K562 (cell line): ENCODE measurements around the gene DENND2A. TPM values are rescaled to one million over a fixed set of nuclear protein-coding genes. Genes with fewer than 3 reads are reported as not detected.

ENCODE experiments used
- ATAC-seq: fragments of 200-7000 bp; cut with Tn5 transposase; 3 replicates; pipeline ENCODE4 v1.9.1; 2020; ENCODE audit warnings: moderate library complexity
- BruUV-seq: library from RNA; stranded (reverse); fragments of 400-500 nt; replicated peaks from 2 replicates; lab custom pipeline; 2021; lab: Mats Ljungman, UMichigan
- CTCF ChIA-PET: fragments of 300-600 bp; formaldehyde crosslinking; extraction: SDS; loops from one replicate; lab custom pipeline; 2021; ENCODE audit warnings: low intra/inter-chr PET ratio; lab: Yijun Ruan, JAX
- POLR2A ChIA-PET: fragments of 300-600, 350-650 bp; sonication (Branson Sonifier 250); formaldehyde crosslinking; extraction: SDS; loops from one replicate; lab custom pipeline; 2021; ENCODE audit warnings: antibody characterized with exemption, inconsistent platforms; lab: Yijun Ruan, JAX
- DNase-seq, 4 experiments: peaks; one replicate each; pipeline versions ENCODE4 v3.0.0 to v3.0.0-alpha.2; 2011 to 2018; ENCODE audit warnings: low spot score in 3 of 4, mixed read lengths in 3 of 4; ENCODE audit errors: extremely low read depth in 1 of 4
- FAIRE-seq: peaks from 2 replicates; lab custom pipeline; 2011; peaks lifted over from hg19 to GRCh38; lab: Jason Lieb, UNC
- H2AFZ ChIP-seq: 2 replicates; pipeline ENCODE4 v1.6.0; 2011; ENCODE audit warnings: low read depth, low read length, control low read depth, inconsistent platforms
- H3K27ac ChIP-seq: fragments of 200-600 bp; 3 replicates; pipeline ENCODE4 v1.8.0; 2011; ENCODE audit warnings: low read depth, mild to moderate bottlenecking, control low read depth, inconsistent platforms, low read length, moderate library complexity, mixed read lengths; ENCODE audit errors: extremely low read depth
- H3K27me3 ChIP-seq, 2 experiments: fragments of 300-600 bp in 1 of 2; 2 replicates in 1 of 2; 3 replicates in 1 of 2; pipeline versions ENCODE4 v1.6.0 to v1.8.0; 2011; ENCODE audit warnings: inconsistent platforms in 2 of 2, low read length in 2 of 2, mild to moderate bottlenecking in 1 of 2, mixed read lengths in 1 of 2, moderate library complexity in 1 of 2; ENCODE audit not compliant: control insufficient read depth in 2 of 2, insufficient read depth in 2 of 2
- H3K36me3 ChIP-seq: fragments of 300-600 bp; 3 replicates; pipeline ENCODE4 v1.8.0; 2011; ENCODE audit warnings: mild to moderate bottlenecking, low read length, inconsistent platforms; ENCODE audit not compliant: control insufficient read depth, insufficient read depth
- H3K4me1 ChIP-seq, 2 experiments: fragments of 200-600 bp in 1 of 2; replicated peaks in 1 of 2; 2 replicates in 1 of 2; 3 replicates in 1 of 2; pipeline versions ENCODE4 v1.5.1 to v1.8.0; 2011; ENCODE audit warnings: inconsistent platforms in 2 of 2, low read length in 2 of 2, mild to moderate bottlenecking in 1 of 2, mixed read lengths in 1 of 2, moderate library complexity in 1 of 2; ENCODE audit not compliant: control insufficient read depth in 2 of 2, insufficient read depth in 2 of 2
- H3K4me2 ChIP-seq: 2 replicates; pipeline ENCODE4 v1.6.1; 2011; ENCODE audit warnings: low read length, control low read depth, inconsistent platforms, mixed read lengths; ENCODE audit not compliant: insufficient read depth
- H3K4me3 ChIP-seq: fragments of 200-600 bp; sonication (generic), shearing (Covaris generic); 2 replicates; pipeline ENCODE4 v1.5.1; 2016; ENCODE audit warnings: control low read depth, inconsistent platforms
- H3K79me2 ChIP-seq: fragments of 200-600 bp; 3 replicates; pipeline ENCODE4 v1.8.0; 2011; ENCODE audit warnings: low read length, inconsistent platforms; ENCODE audit not compliant: control insufficient read depth, insufficient read depth
- H3K9ac ChIP-seq, 2 experiments: 2 replicates each; pipeline versions ENCODE4 v1.6.0 to v1.6.1; 2011; ENCODE audit warnings: low read depth in 2 of 2, low read length in 2 of 2, control low read depth in 1 of 2, inconsistent platforms in 1 of 2, mild to moderate bottlenecking in 1 of 2, mixed read lengths in 1 of 2; ENCODE audit not compliant: insufficient read depth in 1 of 2
- H3K9me1 ChIP-seq: one replicate; pipeline ENCODE4 v1.6.0; 2011; ENCODE audit warnings: inconsistent platforms, mild to moderate bottlenecking, low read length, moderate library complexity; ENCODE audit not compliant: control insufficient read depth, insufficient read depth
- H3K9me3 ChIP-seq: replicated peaks from 2 replicates; pipeline ENCODE4 v1.5.1; 2011; ENCODE audit warnings: low read depth, low read length, inconsistent platforms; ENCODE audit not compliant: control insufficient read depth, insufficient read depth
- H4K20me1 ChIP-seq: replicated peaks from 2 replicates; pipeline ENCODE4 v1.6.1; 2011; ENCODE audit warnings: low read length, inconsistent platforms, mixed read lengths; ENCODE audit not compliant: control insufficient read depth, insufficient read depth
- ETS2 ChIP-seq: IDR thresholded peaks from 2 replicates; pipeline ENCODE4 v1.6.1; 2016; ENCODE audit warnings: borderline replicate concordance, missing genetic modification characterization, mild to moderate bottlenecking, moderate library complexity, missing compliant biosample characterization; ENCODE audit not compliant: poor library complexity, severe bottlenecking
- RB1 ChIP-seq: fragments of 450-650 bp; IDR thresholded peaks from 2 replicates; pipeline ENCODE4 v1.6.1; 2017; ENCODE audit warnings: low read depth, mild to moderate bottlenecking
- ZNF121 ChIP-seq: sonication (generic); formaldehyde crosslinking; conservative IDR thresholded peaks from 2 replicates; pipeline ENCODE4 v1.8.0; 2022; ENCODE audit warnings: missing genetic modification reagents
- WGBS: fragments of 100-300 bp; shearing (Covaris generic); methylation state at CpG from one replicate; pipeline ENCODE4 v1.1.6; 2016; ENCODE audit warnings: low coverage, mixed read lengths; ENCODE audit not compliant: insufficient coverage; ENCODE audit errors: missing lambda C conversion rate; 5-methylcytosine and 5-hydroxymethylcytosine counted together
- in situ Hi-C: fragments of 300-500 bp; cut with MboI; formaldehyde crosslinking; loops from 4 replicates; pipeline ENCODE4 v1.15.0; 2018; ENCODE audit warnings: inconsistent platforms, mixed read lengths
- intact Hi-C: fragments of 100-400 bp; cut with micrococcal nuclease; formaldehyde crosslinking; loops from 2 replicates; pipeline ENCODE4 v1.14.2; 2022
- polyA plus RNA-seq, 8 experiments: library from polyadenylated mRNA; depleted of rRNA in 4 of 8; stranded (reverse) in 5 of 8; unstranded in 3 of 8; fragments of >200 nt; fragmentation: Nextera tagmentation in 2 of 8; fragmentation: Illumina TruSeq in 1 of 8; extraction: Ambion mirVana in 2 of 8; extraction: Trizol in 1 of 8; gene quantifications; 2 replicates each; pipeline versions ENCODE4 v1.2.1 to v1.2.3, GENCODE V29; 2011 to 2014; ENCODE audit warnings: inconsistent platforms in 1 of 8, missing spikeins in 1 of 8
- total RNA-seq, 7 experiments: library from RNA; depleted of rRNA in 6 of 7; stranded (reverse); fragments of >200 nt in 6 of 7; fragmentation: Illumina TruSeq in 2 of 7; extraction: Trizol in 2 of 7; gene quantifications; 2 replicates each; pipeline versions ENCODE4 v1.2.1 to v1.2.3, GENCODE V29; 2011 to 2021; ENCODE audit warnings: low replicate concordance in 1 of 7
- TF ChIP-seq, protein P1 (sequence below), 2 experiments: IDR thresholded peaks; 2 replicates each; pipeline ENCODE4 v1.6.1; 2011; ENCODE audit warnings: borderline replicate concordance in 1 of 2, control low read depth in 1 of 2, low read depth in 1 of 2, low read length in 1 of 2, mild to moderate bottlenecking in 1 of 2, mixed read lengths in 1 of 2, moderate library complexity in 1 of 2; ENCODE audit not compliant: insufficient read depth in 1 of 2, insufficient read length in 1 of 2, poor library complexity in 1 of 2, severe bottlenecking in 1 of 2; ENCODE audit errors: extremely low read depth in 1 of 2
- TF ChIP-seq, protein P2 (sequence below): fragments of 450-650 bp; IDR thresholded peaks from 2 replicates; pipeline ENCODE4 v1.6.1; 2016; ENCODE audit warnings: mild to moderate bottlenecking, moderate library complexity
- TF ChIP-seq, protein P3 (sequence below), 3 experiments: IDR thresholded peaks in 2 of 3; conservative IDR thresholded peaks in 1 of 3; 2 replicates each; pipeline ENCODE4 v1.5.1; 2011 to 2012; ENCODE audit warnings: low read length in 3 of 3, mild to moderate bottlenecking in 3 of 3, control low read depth in 2 of 3, improper control_type of control experiment in 1 of 3, inconsistent platforms in 1 of 3, low read depth in 1 of 3, mixed read lengths in 1 of 3, moderate library complexity in 1 of 3; ENCODE audit not compliant: insufficient read depth in 2 of 3

The DENND2A gene
- total and polyA plus RNA-seq, 9 of the 15 experiments (the other 6 are each of a cell fraction or from before 2014, with no cell fraction given) = not detected

DNA sequence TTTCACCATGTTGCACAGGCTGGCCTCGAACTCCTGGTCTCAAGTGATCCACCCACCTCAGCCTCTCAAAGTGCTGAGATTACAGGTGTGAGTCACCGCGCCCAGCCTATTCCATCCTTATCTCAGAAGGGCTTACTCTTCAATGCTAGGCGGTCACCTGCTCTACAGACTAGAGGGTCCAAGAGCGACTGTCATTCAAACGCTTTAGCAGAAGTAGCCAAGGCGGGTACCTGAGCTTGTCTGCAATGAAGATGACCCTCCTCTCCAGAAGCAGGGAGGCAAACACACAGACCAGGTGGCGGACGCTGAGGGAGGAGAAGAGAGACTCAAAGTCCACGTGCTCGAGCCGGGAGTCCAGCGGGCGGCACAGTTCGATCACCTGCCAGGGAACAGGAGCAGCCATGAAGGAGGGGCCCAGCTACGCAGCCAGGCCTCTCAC, 96.2 kb downstream of the DENND2A start:
- no TSS peak for BruUV-seq
- Histone ChIP-seq H3K4me1 (peaks cover 0 to 4% of the 10 kb centered on the region in 2 experiments; a peak in 1 of 5 replicates), H3K9me3 (no peaks in the 10 kb centered on the region), H3K4me3 (no peak overlapping the region), H3K36me3 (no peaks in the 10 kb centered on the region), H2AFZ (no peak overlapping the region), H3K27me3 (peaks cover 56 to 89% of the 10 kb centered on the region in 2 experiments), H4K20me1 (0 out of 2 replicates have a peak, but pooled peaks cover 6% of the 10 kb centered on the region), H3K9me1 (no peaks in the 10 kb centered on the region), H3K27ac (no peak overlapping the region), H3K4me2 (no peak overlapping the region), H3K9ac (no peak overlapping the region), H3K79me2 (no peaks in the 10 kb centered on the region)
- CTCF ChIA-PET = interaction anchor here (0.5 kb wide), 1 partner anchor 1121 kb away, joined by 4 read pairs; no protein-coding TSS in a partner anchor
- FAIRE-seq (no peak), ATAC-seq (no peak), DNase-seq (no peak)
- in situ Hi-C loops = no loop called here
- POLR2A ChIA-PET = interaction anchor here (0.7 kb wide), 1 partner anchor 11 kb away, joined by 3 read pairs; no protein-coding TSS in a partner anchor
- intact Hi-C loops = no loop called here
- 1% methylated on average over 16 of the region's 16 CpGs for WGBS
- TF ChIP-seq, protein P1, sequence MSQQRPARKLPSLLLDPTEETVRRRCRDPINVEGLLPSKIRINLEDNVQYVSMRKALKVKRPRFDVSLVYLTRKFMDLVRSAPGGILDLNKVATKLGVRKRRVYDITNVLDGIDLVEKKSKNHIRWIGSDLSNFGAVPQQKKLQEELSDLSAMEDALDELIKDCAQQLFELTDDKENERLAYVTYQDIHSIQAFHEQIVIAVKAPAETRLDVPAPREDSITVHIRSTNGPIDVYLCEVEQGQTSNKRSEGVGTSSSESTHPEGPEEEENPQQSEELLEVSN (IDR thresholded peaks at IDR 0.05; ENCODE audit: borderline replicate concordance in 1 of 2, extremely low read depth in 1 of 2, insufficient read depth in 1 of 2, insufficient read length in 1 of 2, low read depth in 1 of 2, low read length in 1 of 2, poor library complexity in 1 of 2, severe bottlenecking in 1 of 2) = peak in 1 of 2 experiments; percentile 14
- TF ChIP-seq RB1 (no peak), ETS2 (no peak), ZNF121 (no peak)
- TF ChIP-seq, protein P2, sequence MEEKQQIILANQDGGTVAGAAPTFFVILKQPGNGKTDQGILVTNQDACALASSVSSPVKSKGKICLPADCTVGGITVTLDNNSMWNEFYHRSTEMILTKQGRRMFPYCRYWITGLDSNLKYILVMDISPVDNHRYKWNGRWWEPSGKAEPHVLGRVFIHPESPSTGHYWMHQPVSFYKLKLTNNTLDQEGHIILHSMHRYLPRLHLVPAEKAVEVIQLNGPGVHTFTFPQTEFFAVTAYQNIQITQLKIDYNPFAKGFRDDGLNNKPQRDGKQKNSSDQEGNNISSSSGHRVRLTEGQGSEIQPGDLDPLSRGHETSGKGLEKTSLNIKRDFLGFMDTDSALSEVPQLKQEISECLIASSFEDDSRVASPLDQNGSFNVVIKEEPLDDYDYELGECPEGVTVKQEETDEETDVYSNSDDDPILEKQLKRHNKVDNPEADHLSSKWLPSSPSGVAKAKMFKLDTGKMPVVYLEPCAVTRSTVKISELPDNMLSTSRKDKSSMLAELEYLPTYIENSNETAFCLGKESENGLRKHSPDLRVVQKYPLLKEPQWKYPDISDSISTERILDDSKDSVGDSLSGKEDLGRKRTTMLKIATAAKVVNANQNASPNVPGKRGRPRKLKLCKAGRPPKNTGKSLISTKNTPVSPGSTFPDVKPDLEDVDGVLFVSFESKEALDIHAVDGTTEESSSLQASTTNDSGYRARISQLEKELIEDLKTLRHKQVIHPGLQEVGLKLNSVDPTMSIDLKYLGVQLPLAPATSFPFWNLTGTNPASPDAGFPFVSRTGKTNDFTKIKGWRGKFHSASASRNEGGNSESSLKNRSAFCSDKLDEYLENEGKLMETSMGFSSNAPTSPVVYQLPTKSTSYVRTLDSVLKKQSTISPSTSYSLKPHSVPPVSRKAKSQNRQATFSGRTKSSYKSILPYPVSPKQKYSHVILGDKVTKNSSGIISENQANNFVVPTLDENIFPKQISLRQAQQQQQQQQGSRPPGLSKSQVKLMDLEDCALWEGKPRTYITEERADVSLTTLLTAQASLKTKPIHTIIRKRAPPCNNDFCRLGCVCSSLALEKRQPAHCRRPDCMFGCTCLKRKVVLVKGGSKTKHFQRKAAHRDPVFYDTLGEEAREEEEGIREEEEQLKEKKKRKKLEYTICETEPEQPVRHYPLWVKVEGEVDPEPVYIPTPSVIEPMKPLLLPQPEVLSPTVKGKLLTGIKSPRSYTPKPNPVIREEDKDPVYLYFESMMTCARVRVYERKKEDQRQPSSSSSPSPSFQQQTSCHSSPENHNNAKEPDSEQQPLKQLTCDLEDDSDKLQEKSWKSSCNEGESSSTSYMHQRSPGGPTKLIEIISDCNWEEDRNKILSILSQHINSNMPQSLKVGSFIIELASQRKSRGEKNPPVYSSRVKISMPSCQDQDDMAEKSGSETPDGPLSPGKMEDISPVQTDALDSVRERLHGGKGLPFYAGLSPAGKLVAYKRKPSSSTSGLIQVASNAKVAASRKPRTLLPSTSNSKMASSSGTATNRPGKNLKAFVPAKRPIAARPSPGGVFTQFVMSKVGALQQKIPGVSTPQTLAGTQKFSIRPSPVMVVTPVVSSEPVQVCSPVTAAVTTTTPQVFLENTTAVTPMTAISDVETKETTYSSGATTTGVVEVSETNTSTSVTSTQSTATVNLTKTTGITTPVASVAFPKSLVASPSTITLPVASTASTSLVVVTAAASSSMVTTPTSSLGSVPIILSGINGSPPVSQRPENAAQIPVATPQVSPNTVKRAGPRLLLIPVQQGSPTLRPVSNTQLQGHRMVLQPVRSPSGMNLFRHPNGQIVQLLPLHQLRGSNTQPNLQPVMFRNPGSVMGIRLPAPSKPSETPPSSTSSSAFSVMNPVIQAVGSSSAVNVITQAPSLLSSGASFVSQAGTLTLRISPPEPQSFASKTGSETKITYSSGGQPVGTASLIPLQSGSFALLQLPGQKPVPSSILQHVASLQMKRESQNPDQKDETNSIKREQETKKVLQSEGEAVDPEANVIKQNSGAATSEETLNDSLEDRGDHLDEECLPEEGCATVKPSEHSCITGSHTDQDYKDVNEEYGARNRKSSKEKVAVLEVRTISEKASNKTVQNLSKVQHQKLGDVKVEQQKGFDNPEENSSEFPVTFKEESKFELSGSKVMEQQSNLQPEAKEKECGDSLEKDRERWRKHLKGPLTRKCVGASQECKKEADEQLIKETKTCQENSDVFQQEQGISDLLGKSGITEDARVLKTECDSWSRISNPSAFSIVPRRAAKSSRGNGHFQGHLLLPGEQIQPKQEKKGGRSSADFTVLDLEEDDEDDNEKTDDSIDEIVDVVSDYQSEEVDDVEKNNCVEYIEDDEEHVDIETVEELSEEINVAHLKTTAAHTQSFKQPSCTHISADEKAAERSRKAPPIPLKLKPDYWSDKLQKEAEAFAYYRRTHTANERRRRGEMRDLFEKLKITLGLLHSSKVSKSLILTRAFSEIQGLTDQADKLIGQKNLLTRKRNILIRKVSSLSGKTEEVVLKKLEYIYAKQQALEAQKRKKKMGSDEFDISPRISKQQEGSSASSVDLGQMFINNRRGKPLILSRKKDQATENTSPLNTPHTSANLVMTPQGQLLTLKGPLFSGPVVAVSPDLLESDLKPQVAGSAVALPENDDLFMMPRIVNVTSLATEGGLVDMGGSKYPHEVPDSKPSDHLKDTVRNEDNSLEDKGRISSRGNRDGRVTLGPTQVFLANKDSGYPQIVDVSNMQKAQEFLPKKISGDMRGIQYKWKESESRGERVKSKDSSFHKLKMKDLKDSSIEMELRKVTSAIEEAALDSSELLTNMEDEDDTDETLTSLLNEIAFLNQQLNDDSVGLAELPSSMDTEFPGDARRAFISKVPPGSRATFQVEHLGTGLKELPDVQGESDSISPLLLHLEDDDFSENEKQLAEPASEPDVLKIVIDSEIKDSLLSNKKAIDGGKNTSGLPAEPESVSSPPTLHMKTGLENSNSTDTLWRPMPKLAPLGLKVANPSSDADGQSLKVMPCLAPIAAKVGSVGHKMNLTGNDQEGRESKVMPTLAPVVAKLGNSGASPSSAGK = no peak
- TF ChIP-seq, protein P3, sequence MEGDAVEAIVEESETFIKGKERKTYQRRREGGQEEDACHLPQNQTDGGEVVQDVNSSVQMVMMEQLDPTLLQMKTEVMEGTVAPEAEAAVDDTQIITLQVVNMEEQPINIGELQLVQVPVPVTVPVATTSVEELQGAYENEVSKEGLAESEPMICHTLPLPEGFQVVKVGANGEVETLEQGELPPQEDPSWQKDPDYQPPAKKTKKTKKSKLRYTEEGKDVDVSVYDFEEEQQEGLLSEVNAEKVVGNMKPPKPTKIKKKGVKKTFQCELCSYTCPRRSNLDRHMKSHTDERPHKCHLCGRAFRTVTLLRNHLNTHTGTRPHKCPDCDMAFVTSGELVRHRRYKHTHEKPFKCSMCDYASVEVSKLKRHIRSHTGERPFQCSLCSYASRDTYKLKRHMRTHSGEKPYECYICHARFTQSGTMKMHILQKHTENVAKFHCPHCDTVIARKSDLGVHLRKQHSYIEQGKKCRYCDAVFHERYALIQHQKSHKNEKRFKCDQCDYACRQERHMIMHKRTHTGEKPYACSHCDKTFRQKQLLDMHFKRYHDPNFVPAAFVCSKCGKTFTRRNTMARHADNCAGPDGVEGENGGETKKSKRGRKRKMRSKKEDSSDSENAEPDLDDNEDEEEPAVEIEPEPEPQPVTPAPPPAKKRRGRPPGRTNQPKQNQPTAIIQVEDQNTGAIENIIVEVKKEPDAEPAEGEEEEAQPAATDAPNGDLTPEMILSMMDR (IDR thresholded peaks at IDR 0.05 in 2 of 3, conservative IDR thresholded peaks at IDR 0.05 in 1 of 3; ENCODE audit: insufficient read depth in 2 of 3, low read depth in 1 of 3, low read length in 3 of 3) = no peak
